GM18505 (cell line): ENCODE results near the gene INSIG1.

Experiments
- ATAC-seq: cut with Tn5 transposase; IDR thresholded peaks from one replicate; pipeline ENCODE4 v1.9.1; 2021; ENCODE audit not compliant: unreplicated experiment
- POLR2A ChIP-seq: IDR thresholded peaks from 4 replicates; pipeline ENCODE4 v1.6.1; 2011; ENCODE audit warnings: borderline replicate concordance; ENCODE audit not compliant: insufficient read depth, insufficient read length; ENCODE audit errors: extremely low read depth

The INSIG1 gene

DNA sequence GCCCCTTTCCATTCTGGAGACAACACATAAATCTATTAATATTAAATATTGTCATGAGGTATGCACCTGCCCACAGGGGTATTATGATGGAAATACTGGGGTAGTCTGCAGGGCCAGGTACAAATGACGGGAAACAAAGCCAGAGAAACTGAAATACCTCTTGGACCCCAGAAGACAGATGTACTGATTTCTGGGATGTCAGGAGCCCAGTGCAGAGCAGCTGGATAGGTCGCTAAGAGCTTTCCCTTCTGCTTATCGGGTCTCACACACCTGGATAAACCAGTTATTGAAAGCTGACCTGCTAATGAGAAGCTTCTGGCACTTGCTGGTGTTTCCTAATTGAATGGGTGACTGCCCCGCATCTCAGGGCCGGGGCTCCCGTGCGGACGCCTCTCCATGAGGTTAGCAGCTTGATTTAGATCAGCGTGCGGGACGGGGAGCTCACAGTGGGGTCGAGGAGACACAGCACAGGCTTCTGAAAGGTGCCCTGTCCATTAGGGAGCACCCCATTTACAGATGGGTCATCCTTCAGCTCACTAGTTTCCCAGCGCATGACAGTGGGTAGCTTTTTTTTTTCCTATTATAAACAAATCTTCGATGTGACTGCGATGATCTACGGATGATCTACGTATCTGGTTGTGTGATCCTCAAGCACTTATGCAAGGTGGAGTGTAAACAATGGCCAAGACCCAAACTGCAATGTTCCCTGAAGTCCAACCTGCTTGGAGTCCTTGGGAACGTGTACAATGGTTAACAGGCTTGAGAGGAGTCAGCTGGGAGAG lies 1.5 kb upstream of the INSIG1 start:
- no peak for TF ChIP-seq POLR2A
- ATAC-seq: no peak

- ATAC-seq: peak; percentile 26
- peak; percentile 10 for TF ChIP-seq POLR2A
These were observed 726 bp upstream of the INSIG1 start for GRCh38 chr7:155296788-155297516.

GRCh38 chr7:155298288-155298833 lies 683 bp downstream of the INSIG1 start:
- no peak for TF ChIP-seq POLR2A
- ATAC-seq: peak; percentile 0

- peak; percentile 76 for TF ChIP-seq POLR2A
- peak; percentile 63 for ATAC-seq
These were observed 1.3 kb downstream of the INSIG1 start for GRCh38 chr7:155298834-155299534.

GRCh38 chr7:155299535-155300202 lies 2.0 kb downstream of the INSIG1 start:
- no peak for ATAC-seq
- TF ChIP-seq POLR2A: peak; percentile 40

- no peak for ATAC-seq
- no peak for TF ChIP-seq POLR2A
These were observed 3.2 kb downstream of the INSIG1 start for GRCh38 chr7:155300641-155301452.

GRCh38 chr7:155303039-155303593 lies 5.4 kb downstream of the INSIG1 start:
- no peak for TF ChIP-seq POLR2A

GRCh38 chr7:155303897-155304296 lies 6.2 kb downstream of the INSIG1 start:
- no peak for TF ChIP-seq POLR2A
- ATAC-seq: no peak

More at GRCh38 chr7:155303039-155303593, 5.4 kb downstream of the INSIG1 start:
- ATAC-seq: no peak

DNA sequence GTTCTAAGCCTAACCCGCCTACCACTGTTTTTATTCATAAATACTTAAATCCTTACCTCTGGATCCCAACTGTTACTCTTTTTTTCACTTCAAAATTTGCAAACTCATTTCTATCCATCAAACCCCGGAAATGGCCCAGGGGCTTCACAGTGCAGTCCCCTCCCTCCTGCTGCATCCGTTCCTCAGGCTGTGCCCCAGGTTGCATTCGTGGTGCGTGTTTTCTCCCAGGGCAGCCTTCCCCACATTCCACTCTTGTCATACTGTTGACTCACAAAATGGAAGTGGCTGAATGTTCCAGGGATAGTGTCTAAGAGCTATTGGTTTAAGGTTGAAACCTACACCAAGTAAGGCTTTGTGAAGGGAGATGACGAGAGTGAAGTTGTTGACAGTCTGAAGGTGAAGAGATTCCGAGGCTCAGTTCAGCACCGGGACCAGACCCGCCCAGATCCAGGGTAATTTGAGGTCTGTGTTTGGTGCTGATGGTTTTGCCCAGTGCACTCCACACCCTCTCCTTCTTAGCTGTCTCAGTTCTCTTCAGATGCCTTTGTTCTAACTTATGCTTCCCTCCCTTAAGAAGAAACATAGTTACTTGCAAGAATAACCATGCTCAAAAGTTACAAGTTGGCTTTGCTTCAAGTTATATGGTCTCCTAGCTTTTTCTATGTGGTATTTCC lies 7.7 kb downstream of the INSIG1 start:
- no peak for ATAC-seq
- no peak for TF ChIP-seq POLR2A

DNA sequence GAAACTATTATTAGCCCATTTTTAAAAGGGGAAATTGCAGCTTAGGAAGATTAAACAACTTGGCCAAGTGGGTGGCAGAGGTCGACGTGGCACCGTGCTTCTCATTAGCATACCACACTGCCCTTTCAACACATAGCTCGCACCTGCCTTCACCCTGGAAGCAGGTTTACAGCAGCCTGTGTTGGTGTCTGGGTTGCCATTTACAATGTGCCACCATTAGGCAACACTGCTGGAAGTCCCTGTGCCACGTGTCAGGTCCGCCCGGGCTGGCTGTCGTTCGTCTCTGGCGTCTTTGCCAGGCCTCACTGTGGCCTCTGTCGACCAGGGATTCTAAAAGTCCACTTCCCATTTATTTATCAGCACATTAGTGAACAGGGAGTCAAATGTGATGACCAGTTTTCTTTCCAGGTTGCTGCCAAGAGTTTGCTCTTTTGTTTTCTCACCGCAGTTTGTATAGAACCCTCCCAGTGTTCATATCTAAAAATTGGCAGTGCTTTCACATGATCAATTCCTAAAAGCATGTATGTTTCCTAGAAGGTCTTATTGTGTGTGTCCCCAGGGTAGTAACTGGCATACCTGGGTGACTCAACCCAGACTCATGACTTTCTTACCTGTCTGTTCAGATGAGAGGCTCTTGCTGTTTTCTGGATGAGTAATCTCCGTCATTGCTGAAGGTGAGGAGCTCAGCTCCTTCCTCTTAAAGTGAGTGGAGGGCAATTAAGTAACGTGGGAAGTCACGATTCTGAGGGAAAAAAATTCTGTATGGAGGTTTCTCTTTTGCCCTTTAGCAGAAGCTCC lies 9.2 kb downstream of the INSIG1 start:
- TF ChIP-seq POLR2A: no peak
- ATAC-seq: no peak
